HG03354 (cell line): ENCODE measurements around the gene PCNT.

ENCODE experiments used
- ATAC-seq: cut with Tn5 transposase; IDR thresholded peaks from one replicate; pipeline ENCODE4 v1.9.1; 2021; ENCODE audit warnings: mild to moderate bottlenecking; ENCODE audit not compliant: unreplicated experiment, poor library complexity, severe bottlenecking

PCNT gene

GRCh38 chr21:46491553-46491952 is 167.6 kb downstream of the PCNT start:
- no peak for ATAC-seq

GRCh38 chr21:46492851-46493250 is 168.9 kb downstream of the PCNT start:
- ATAC-seq = no peak

DNA sequence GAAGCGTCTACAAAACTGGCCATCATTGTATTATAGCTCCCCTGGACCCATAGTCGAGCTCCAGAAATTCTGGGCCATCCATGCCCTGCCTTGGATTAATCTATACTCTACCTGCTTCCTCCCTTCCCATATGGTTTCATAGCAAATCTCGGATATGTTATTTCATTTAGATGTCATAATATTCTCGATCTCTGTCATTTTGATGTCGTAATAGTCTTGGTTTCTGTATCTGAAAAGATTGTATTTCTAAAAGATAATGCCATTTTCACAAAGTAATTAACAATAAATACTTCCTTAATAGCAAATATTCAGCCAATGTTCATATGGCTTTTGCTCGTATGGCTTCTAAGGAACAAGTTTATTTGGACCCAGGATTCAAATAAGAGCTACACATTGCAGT is 169.9 kb downstream of the PCNT start:
- ATAC-seq = no peak
